Measurements from ENCODE around the gene PRRX2.
"Not testable (repeated sequence)": the region's sequence is repeated elsewhere in the genome, so short reads cannot be mapped to it uniquely, and the experiment has no call there.

Gene PRRX2

GRCh38 chr9:129746092-129746777 lies 80.8 kb downstream of the PRRX2 start:
- TF ChIP-seq CTCF (IDR thresholded peaks at IDR 0.05; ENCODE audit: low read depth, low read length): no peak
- DNase-seq (ENCODE audit: low read depth in 2 of 2): peak in 1 of 2 donors; percentile 65
- no peak overlapping the region for H3K4me3 ChIP-seq (replicated peaks in 1 of 2; ENCODE audit: low read depth in 2 of 2, low read length in 2 of 2)

GRCh38 chr9:129748249-129748648 lies 82.8 kb downstream of the PRRX2 start:
- no peak overlapping the region for H3K4me3 ChIP-seq (replicated peaks in 1 of 2; ENCODE audit: low read depth in 2 of 2, low read length in 2 of 2)
- TF ChIP-seq CTCF (IDR thresholded peaks at IDR 0.05; ENCODE audit: low read depth, low read length): no peak
- peak in 1 of 2 donors; percentile 44 for DNase-seq (ENCODE audit: low read depth in 2 of 2)

GRCh38 chr9:129749052-129749451 lies 83.6 kb downstream of the PRRX2 start:
- DNase-seq (ENCODE audit: low read depth in 2 of 2): not testable (repeated sequence)

GRCh38 chr9:129749575-129749974 lies 84.1 kb downstream of the PRRX2 start:
- no peak overlapping the region for H3K4me3 ChIP-seq (replicated peaks in 1 of 2; ENCODE audit: low read depth in 2 of 2, low read length in 2 of 2)
- no peak for DNase-seq (ENCODE audit: low read depth in 2 of 2)

More at GRCh38 chr9:129749052-129749451, 83.6 kb downstream of the PRRX2 start:
- H3K4me3 ChIP-seq (replicated peaks in 1 of 2; ENCODE audit: low read depth in 2 of 2, low read length in 2 of 2): not testable (repeated sequence)

GRCh38 chr9:129750013-129750638 lies 84.7 kb downstream of the PRRX2 start:
- peak; percentile 46 to 62 for DNase-seq (ENCODE audit: low read depth in 2 of 2)
- no peak for TF ChIP-seq CTCF (IDR thresholded peaks at IDR 0.05; ENCODE audit: low read depth, low read length)
- H3K4me3 ChIP-seq (replicated peaks in 1 of 2; ENCODE audit: low read depth in 2 of 2, low read length in 2 of 2): no peak overlapping the region

More at GRCh38 chr9:129749575-129749974, 84.1 kb downstream of the PRRX2 start:
- no peak for TF ChIP-seq CTCF (IDR thresholded peaks at IDR 0.05; ENCODE audit: low read depth, low read length)

GRCh38 chr9:129751841-129752801 lies 86.7 kb downstream of the PRRX2 start:
- DNase-seq (ENCODE audit: low read depth in 2 of 2): no peak
- no peak for TF ChIP-seq CTCF (IDR thresholded peaks at IDR 0.05; ENCODE audit: low read depth, low read length)
- peak overlapping the region; percentile 36 to 54 for H3K4me3 ChIP-seq (replicated peaks in 1 of 2; ENCODE audit: low read depth in 2 of 2, low read length in 2 of 2)
